T-helper 1 cell treated with Interleukin-12 subunit alpha and Interleukin-12 subunit beta and Interleukin-4 antibody, amounts not matched to agents 30 μg/mL and 1 μg/mL, for 36 hours (primary cell): ENCODE data around the gene FANCC.

Source experiments
- H3K27ac Mint-ChIP-seq: one replicate; pipeline ENCODE4 v1.8.0; 2021; ENCODE audit warnings: mild to moderate bottlenecking, mixed read lengths
- H3K27me3 Mint-ChIP-seq: one replicate; pipeline ENCODE4 v1.8.0; 2021; ENCODE audit warnings: low read depth, mixed read lengths
- H3K36me3 Mint-ChIP-seq: one replicate; pipeline ENCODE4 v1.8.0; 2021; ENCODE audit warnings: low read depth, mixed read lengths
- H3K4me1 Mint-ChIP-seq: one replicate; pipeline ENCODE4 v1.8.0; 2021; ENCODE audit warnings: low read depth, mixed read lengths
- H3K4me3 Mint-ChIP-seq: one replicate; pipeline ENCODE4 v1.8.0; 2021; ENCODE audit warnings: mild to moderate bottlenecking, moderate library complexity, mixed read lengths
- H3K9me3 Mint-ChIP-seq: one replicate; pipeline ENCODE4 v1.8.0; 2021; ENCODE audit warnings: mixed read lengths

FANCC gene

DNA sequence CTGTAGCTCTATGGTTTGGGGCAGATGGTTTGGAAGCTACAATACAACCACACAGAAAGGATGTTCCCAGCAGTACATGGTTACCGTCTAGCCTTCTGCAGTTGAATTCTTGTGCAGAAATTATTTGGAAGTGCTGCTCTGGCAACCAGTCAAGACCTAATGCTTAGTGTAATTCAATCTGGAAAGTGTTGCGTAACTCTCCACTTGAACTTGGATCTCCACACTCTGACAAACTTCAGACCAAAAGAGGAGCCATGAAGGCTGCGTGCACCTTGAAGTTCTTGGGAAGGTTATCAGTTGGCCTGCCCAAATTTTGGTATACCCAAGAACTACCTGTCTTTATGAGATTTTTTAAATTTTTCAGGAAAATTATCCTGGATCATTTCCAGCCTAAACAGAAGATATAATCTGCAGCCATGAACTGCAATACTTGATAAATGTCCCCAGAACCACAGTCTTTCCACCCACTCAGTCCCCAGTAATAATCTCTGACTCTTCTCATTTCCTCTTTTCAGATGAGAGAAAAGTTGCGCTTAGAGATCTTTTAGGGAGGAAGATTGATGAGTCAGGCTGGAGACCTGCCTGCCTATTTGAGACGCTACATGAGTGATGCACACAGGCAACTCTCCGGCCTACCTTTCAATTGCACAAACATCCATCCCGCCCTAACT, 159.9 kb downstream of the FANCC start:
- H3K9me3 Mint-ChIP-seq: peaks cover 10% of the 10 kb centered on the region
- H3K4me1 Mint-ChIP-seq: peaks cover 4% of the 10 kb centered on the region
- peaks cover 15% of the 10 kb centered on the region for H3K36me3 Mint-ChIP-seq
- no peaks in the 10 kb centered on the region for H3K27me3 Mint-ChIP-seq
- H3K4me3 Mint-ChIP-seq: no peak overlapping the region
- no peak overlapping the region for H3K27ac Mint-ChIP-seq

GRCh38 chr9:95156074-95156473, 161.4 kb downstream of the FANCC start:
- Mint-ChIP-seq H3K27me3 (no peaks in the 10 kb centered on the region), H3K4me1 (peaks cover 6% of the 10 kb centered on the region), H3K27ac (no peak overlapping the region), H3K9me3 (peaks cover 7% of the 10 kb centered on the region), H3K4me3 (no peak overlapping the region), H3K36me3 (peaks cover 9% of the 10 kb centered on the region)

DNA sequence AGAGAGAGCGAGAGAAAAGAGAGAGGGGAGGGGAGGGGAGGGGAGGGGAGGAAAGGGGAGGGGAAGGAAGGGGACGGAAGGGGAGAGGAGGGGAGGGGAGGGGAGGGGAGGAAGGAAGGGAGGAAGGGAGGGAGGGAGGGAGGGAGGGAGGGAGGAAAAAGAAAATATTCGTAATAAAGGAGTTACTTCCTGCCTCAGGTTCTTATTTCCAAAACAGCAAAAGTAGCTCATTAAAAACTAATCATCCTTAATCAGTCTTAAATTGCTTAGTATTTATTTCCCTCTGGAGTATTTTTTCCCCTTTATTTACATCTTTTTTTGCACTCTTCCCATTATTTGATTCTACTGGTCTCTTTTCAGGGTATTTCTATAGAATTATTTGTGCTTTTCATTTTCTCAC, 162.3 kb downstream of the FANCC start:
- no peaks in the 10 kb centered on the region for H3K27me3 Mint-ChIP-seq
- peaks cover 7% of the 10 kb centered on the region for H3K9me3 Mint-ChIP-seq
- no peak overlapping the region for H3K27ac Mint-ChIP-seq
- peaks cover 8% of the 10 kb centered on the region for H3K36me3 Mint-ChIP-seq
- H3K4me3 Mint-ChIP-seq: no peak overlapping the region
- peaks cover 6% of the 10 kb centered on the region for H3K4me1 Mint-ChIP-seq

GRCh38 chr9:95150903-95151302, 166.6 kb downstream of the FANCC start:
- Mint-ChIP-seq H3K4me3 (no peak overlapping the region), H3K4me1 (peaks cover 4% of the 10 kb centered on the region), H3K27me3 (no peaks in the 10 kb centered on the region), H3K27ac (no peak overlapping the region), H3K9me3 (no peaks in the 10 kb centered on the region), H3K36me3 (no peaks in the 10 kb centered on the region)

- H3K27ac Mint-ChIP-seq: no peak overlapping the region
- no peak overlapping the region for H3K4me3 Mint-ChIP-seq
- no peaks in the 10 kb centered on the region for H3K9me3 Mint-ChIP-seq
- peaks cover 3% of the 10 kb centered on the region for H3K4me1 Mint-ChIP-seq
- no peaks in the 10 kb centered on the region for H3K36me3 Mint-ChIP-seq
- H3K27me3 Mint-ChIP-seq: no peaks in the 10 kb centered on the region
Measured at GRCh38 chr9:95148208-95148520, 169.3 kb downstream of the FANCC start.

DNA sequence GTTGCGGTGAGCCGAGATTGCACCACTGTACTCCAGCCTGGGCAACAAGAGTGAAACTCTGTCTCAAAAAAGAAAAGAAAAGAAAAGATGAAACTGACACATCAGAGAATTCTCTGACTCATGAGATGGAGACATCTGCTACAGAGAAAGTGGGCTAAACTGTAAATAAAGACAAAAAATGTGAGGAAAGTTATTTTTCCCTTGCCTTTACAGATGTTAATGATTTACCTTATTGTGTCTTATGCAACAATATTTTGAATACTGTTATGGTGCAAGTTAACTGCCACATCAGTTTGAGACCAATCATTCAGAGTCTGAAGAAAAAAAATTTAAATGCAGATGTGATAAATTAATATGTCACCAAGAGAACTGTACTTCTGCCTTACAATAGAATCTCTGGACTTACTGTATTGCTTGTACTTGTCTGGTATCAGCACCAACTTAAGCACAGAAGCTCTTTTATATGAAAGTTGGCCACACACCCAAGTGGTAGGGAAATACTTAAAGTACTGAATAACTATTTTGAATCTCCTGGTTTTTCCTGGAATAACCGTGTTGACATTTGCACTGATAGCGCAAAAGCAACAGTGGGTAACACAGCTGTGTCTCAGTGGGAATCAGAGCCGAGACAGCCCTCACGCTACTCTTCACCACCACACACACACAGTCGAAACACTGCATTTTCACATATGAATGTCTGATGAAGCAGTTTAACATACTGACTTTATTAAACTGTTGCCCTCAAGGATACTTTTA, 169.9 kb downstream of the FANCC start:
- no peak overlapping the region for H3K4me3 Mint-ChIP-seq
- H3K27ac Mint-ChIP-seq: no peak overlapping the region
- H3K4me1 Mint-ChIP-seq: peaks cover 3% of the 10 kb centered on the region
- H3K36me3 Mint-ChIP-seq: no peaks in the 10 kb centered on the region
- no peaks in the 10 kb centered on the region for H3K27me3 Mint-ChIP-seq
- H3K9me3 Mint-ChIP-seq: no peaks in the 10 kb centered on the region

DNA sequence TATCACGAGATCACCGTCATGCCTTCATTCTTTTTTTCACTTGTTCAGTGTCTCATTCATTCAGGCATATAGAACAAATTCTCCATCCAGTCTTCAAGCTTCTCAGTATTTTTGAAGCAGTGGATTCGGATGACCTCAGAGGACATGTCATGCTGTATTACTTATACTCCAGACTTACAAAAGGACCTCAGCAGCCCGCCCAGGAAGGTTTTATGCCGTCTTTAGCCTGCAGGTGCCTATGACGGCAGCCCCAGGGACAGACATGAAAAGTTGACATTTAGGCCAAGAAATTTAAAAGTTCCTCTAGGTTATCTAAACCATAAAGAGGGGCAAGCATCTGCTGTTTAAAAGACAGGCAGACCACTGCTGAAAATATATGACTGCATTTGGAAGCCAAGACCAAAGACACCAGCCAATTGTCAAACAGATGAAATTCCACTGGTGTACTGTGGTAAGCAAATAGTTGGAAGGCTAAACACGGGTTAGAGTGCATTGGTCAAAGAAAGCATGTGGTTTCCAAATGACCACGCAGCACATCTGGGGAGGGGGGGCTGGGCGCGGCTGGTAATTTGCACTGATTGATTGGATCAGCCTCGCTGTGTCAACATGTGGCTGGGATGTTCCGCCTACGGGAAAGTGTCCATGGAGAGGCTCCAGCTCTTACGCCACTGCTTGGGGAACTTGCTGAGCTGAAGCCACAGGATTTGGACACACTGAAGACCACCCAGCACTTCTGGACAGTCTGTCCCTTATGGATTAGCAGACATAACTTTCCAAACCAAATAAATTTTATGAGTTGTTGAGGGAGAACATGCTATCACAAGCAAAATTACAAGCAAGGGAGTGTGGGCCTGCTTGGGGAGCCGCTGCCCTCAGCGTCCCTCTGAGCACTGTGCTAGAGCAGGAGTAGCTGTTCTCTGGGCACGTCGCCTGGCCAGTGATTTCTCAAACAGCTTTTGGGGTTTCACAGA, 173.6 kb downstream of the FANCC start:
- peaks cover 2% of the 10 kb centered on the region for H3K4me1 Mint-ChIP-seq
- no peak overlapping the region for H3K27ac Mint-ChIP-seq
- H3K4me3 Mint-ChIP-seq: no peak overlapping the region
- H3K27me3 Mint-ChIP-seq: no peaks in the 10 kb centered on the region
- no peaks in the 10 kb centered on the region for H3K36me3 Mint-ChIP-seq
- no peaks in the 10 kb centered on the region for H3K9me3 Mint-ChIP-seq

DNA sequence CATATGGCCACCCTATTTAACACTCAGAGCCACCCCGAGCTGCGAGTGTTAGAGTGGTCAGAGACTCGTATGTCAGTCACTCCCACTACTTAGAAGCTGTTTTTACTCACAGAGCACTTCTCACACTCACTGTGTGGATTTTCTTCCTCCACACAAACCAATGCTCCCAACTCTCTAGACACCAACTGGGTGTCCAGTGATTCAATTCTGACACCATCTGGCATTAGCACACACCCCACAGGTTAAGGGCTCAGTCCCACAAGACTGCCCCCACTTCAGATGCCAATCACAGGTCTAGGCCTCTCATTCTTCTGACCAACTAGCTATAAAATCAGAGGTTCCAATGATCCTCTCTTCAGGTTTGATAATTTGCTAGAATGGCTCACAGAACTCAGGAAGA, 174.8 kb downstream of the FANCC start:
- H3K27ac Mint-ChIP-seq: no peak overlapping the region
- peaks cover 2% of the 10 kb centered on the region for H3K4me1 Mint-ChIP-seq
- H3K9me3 Mint-ChIP-seq: no peaks in the 10 kb centered on the region
- peaks cover under 1% of the 10 kb centered on the region for H3K36me3 Mint-ChIP-seq
- no peaks in the 10 kb centered on the region for H3K27me3 Mint-ChIP-seq
- H3K4me3 Mint-ChIP-seq: no peak overlapping the region

DNA sequence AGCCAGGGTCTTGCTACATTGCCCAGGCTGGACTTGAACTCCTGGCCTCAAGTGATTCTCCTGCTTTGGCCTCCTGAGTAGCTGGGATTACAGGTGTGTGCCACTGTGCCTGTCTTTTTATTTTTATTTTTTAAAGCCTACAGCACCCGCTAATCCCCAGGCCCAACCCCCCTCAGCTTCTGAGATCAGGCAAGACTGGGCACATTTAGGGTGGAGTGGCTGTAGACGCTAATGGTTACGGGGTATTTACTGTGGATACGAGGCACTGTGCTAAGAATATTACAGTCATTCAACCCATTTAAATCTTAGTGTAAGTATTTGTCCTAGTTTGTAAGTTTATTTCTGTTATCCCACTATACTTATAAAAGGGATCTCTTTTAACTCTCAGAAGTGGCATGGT, 175.2 kb downstream of the FANCC start:
- Mint-ChIP-seq H3K27ac (no peak overlapping the region), H3K4me1 (peaks cover 2% of the 10 kb centered on the region), H3K9me3 (no peaks in the 10 kb centered on the region), H3K4me3 (no peak overlapping the region), H3K36me3 (peaks cover 4% of the 10 kb centered on the region), H3K27me3 (no peaks in the 10 kb centered on the region)

GRCh38 chr9:95140821-95141220, 176.7 kb downstream of the FANCC start:
- H3K36me3 Mint-ChIP-seq: peaks cover 4% of the 10 kb centered on the region
- no peak overlapping the region for H3K27ac Mint-ChIP-seq
- no peak overlapping the region for H3K4me3 Mint-ChIP-seq
- H3K4me1 Mint-ChIP-seq: peaks cover 2% of the 10 kb centered on the region
- H3K27me3 Mint-ChIP-seq: no peaks in the 10 kb centered on the region
- no peaks in the 10 kb centered on the region for H3K9me3 Mint-ChIP-seq

DNA sequence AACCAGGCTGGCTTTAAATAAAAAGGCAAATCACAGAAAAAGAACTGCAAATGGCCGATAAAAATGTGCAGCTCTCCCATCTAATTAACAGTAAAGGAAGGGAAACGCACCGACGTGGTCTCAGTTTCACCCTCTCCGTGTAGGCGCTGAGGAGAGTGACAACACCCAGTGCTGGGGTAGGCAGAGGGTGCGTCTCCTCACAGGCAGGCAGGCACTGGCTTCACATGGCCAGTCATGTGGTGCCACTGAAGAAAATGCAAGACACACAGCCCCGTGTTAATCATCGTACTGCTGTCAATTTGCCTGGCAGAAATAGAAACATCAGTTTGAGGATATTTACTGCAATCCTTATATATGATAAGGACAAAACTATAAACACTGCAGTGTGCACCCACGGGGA, 178.4 kb downstream of the FANCC start:
- Mint-ChIP-seq H3K27me3 (no peaks in the 10 kb centered on the region), H3K27ac (no peak overlapping the region), H3K9me3 (no peaks in the 10 kb centered on the region), H3K36me3 (peaks cover 4% of the 10 kb centered on the region), H3K4me3 (no peak overlapping the region), H3K4me1 (peaks cover 2% of the 10 kb centered on the region)

- Mint-ChIP-seq H3K27ac (no peak overlapping the region), H3K36me3 (peaks cover 4% of the 10 kb centered on the region), H3K4me3 (no peak overlapping the region), H3K27me3 (no peaks in the 10 kb centered on the region), H3K9me3 (no peaks in the 10 kb centered on the region), H3K4me1 (peaks cover 2% of the 10 kb centered on the region)
Measured at GRCh38 chr9:95138474-95138873, 179.0 kb downstream of the FANCC start.

GRCh38 chr9:95137587-95138145, 179.8 kb downstream of the FANCC start:
- peaks cover 4% of the 10 kb centered on the region for H3K36me3 Mint-ChIP-seq
- H3K4me1 Mint-ChIP-seq: peaks cover 2% of the 10 kb centered on the region
- no peaks in the 10 kb centered on the region for H3K27me3 Mint-ChIP-seq
- no peak overlapping the region for H3K4me3 Mint-ChIP-seq
- no peaks in the 10 kb centered on the region for H3K9me3 Mint-ChIP-seq
- no peak overlapping the region for H3K27ac Mint-ChIP-seq

GRCh38 chr9:95135756-95136155, 181.8 kb downstream of the FANCC start:
- H3K27ac Mint-ChIP-seq: no peak overlapping the region
- H3K36me3 Mint-ChIP-seq: peaks cover 4% of the 10 kb centered on the region
- no peak overlapping the region for H3K4me3 Mint-ChIP-seq
- H3K27me3 Mint-ChIP-seq: no peaks in the 10 kb centered on the region
- H3K9me3 Mint-ChIP-seq: no peaks in the 10 kb centered on the region
- no peaks in the 10 kb centered on the region for H3K4me1 Mint-ChIP-seq
